LNCaP clone FGC (cell line): Measurements from ENCODE around the gene EBLN2.

Experiments
- DNase-seq: peaks from one replicate; pipeline ENCODE4 v3.0.0-alpha.2; 2011; ENCODE audit warnings: low read depth
- H3K4me3 ChIP-seq: 2 replicates; pipeline ENCODE4 v1.5.1; 2011; ENCODE audit warnings: mild to moderate bottlenecking, low read depth, low read length, control low read depth
- TF ChIP-seq, protein P1 (sequence below): IDR thresholded peaks from 2 replicates; pipeline ENCODE4 v1.5.1; 2012; ENCODE audit warnings: mild to moderate bottlenecking; ENCODE audit not compliant: control insufficient read depth, insufficient read depth; ENCODE audit errors: extremely low read depth

EBLN2 gene

DNA sequence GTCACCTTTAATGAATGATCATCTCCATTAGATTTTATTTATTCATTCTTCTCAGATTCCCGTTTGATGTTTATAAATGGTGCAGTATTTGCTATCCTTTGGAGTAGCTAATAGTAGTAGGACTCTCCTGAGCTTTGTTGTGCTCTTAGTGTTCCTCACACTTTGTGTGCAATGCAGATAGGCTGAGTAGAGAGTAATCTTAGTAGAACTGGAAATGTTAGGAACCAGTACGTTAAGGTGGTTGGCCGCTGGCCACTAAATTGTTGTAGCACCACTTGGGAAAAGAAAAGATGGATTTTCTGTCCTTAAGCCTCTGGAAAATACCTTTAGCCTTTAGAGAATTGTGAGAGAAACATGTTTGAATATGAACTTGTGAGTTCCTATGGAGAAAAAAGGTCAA lies 19.9 kb upstream of the EBLN2 start:
- H3K4me3 ChIP-seq: no peak overlapping the region
- DNase-seq: peak; percentile 27
- TF ChIP-seq, protein P1, sequence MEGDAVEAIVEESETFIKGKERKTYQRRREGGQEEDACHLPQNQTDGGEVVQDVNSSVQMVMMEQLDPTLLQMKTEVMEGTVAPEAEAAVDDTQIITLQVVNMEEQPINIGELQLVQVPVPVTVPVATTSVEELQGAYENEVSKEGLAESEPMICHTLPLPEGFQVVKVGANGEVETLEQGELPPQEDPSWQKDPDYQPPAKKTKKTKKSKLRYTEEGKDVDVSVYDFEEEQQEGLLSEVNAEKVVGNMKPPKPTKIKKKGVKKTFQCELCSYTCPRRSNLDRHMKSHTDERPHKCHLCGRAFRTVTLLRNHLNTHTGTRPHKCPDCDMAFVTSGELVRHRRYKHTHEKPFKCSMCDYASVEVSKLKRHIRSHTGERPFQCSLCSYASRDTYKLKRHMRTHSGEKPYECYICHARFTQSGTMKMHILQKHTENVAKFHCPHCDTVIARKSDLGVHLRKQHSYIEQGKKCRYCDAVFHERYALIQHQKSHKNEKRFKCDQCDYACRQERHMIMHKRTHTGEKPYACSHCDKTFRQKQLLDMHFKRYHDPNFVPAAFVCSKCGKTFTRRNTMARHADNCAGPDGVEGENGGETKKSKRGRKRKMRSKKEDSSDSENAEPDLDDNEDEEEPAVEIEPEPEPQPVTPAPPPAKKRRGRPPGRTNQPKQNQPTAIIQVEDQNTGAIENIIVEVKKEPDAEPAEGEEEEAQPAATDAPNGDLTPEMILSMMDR: no peak

DNA sequence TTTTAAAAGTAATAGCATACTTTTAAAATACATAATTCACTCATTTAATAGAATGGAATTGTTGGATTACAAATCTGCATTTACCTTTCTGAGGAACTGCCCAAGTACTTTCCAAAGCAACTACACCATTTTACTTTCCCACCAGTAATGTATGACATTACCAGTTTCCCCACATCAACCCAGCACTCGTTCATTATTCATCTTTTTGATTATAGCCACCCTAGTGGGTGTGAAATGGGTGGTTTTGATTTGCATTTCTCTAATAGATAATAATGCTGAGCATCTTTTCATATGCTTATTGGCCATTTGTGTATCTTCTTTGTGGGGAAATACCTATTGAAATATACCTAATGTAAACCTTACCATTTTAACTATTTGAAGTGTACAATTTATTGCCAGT lies 18.0 kb upstream of the EBLN2 start:
- no peak for DNase-seq
- TF ChIP-seq, protein P1: no peak
- H3K4me3 ChIP-seq: no peak overlapping the region

DNA sequence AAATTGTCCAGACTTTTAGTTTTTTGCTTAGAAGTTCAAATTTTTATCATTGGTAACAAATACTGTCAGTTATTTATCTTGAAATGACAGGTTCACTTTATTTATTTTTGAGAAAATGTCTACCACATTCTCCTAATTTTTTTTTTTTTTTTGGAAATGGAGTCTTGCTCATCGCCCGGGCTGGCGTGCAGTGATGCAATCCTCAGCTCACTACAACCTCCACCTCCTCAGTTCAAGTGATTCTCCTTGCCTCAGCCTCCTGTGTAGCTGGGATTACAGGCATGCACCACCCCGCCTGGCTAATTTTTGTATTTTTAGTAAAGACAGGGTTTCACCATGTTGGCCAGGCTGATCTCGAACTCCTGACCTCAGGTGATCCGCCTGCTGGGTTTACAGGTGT lies 16.1 kb upstream of the EBLN2 start:
- TF ChIP-seq, protein P1: no peak
- H3K4me3 ChIP-seq: no peak overlapping the region
- DNase-seq: no peak

DNA sequence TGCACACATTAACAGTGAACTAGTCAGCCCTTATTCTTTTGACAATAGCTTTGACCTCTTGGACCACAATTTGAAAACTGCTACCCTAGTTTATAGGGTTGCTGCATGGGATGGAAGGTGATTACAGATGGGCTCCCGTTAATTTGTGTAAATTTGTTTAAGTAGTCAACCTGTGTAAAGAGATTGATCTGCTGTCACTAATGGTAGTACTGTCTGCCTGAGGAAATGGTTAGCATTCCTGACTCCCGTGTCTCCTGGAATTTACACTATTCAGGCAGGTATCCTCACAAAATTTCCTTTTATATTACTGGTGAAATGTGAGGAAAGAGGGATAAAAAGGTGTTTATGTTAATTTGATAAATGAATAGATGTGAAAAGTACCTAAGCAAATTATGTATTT lies 15.3 kb upstream of the EBLN2 start:
- TF ChIP-seq, protein P1: no peak
- DNase-seq: no peak
- no peak overlapping the region for H3K4me3 ChIP-seq

DNA sequence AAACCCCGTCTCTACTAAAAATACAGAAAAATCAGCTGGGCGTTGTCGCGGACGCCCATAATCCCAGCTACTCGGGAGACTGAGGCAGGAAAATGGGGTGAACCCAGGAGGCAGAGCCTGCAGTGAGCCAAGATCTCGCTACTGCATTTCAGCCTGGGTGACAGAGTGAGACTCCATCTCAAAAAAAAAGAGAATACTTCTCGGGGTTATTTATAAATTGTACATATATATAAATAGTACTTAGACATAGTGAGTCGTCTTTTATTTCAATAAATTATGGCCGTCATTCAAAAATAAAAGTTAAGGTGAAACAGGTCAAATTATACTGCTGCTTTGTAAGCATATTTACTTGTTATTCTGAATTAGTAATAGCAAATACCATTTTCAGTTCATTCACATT lies 12.1 kb upstream of the EBLN2 start:
- TF ChIP-seq, protein P1: no peak
- DNase-seq: no peak

DNA sequence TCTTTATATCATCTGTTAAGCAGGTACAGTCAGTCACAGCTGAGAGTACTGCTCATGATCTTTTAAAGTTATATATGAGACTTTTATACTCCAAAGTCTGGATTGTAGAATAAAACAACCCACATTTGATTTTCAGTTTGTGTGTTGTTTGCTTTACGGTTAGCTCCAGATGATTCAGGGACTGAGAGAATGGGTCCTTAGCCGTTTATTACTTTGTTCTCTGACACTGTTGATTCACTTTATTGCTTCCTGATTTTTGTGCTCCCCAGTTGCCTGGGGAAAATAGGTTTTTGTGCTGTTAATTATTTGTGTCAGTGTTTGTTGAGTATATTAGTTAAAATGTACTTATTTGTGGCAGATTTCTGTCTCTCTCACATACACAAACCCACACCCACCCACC lies 8.6 kb upstream of the EBLN2 start:
- no peak for DNase-seq
- no peak overlapping the region for H3K4me3 ChIP-seq
- TF ChIP-seq, protein P1: no peak

More for the DNA sequence above, 12.1 kb upstream of the EBLN2 start:
- no peak overlapping the region for H3K4me3 ChIP-seq

DNA sequence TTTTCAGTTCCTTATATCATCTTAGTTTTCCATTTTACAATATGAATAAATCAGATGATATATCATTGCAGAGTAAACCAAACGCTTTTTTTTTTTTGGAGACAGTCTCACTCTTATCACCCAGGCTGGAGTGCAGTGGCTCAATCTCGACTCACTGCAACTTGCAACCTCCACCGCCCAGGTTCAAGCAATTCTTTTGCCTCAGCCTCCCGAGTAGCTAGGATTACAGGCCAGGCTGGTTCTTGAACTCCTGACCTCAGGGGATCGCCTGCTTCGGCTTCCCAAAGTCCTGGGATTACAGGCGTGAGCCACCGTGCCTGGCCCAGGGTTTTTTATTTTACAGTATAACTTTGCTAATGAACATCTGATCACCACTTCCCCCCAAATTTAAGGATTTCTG lies 5.9 kb upstream of the EBLN2 start:
- TF ChIP-seq, protein P1: no peak
- no peak for DNase-seq

More for the DNA sequence above, 5.9 kb upstream of the EBLN2 start:
- no peak overlapping the region for H3K4me3 ChIP-seq
